GM18507 (cell line): ENCODE data around the gene ADARB2.
A peak's percentile ranks its signal among the peaks of the same experiment; 100 is the strongest.
"Not testable (repeated sequence)": the region's sequence is repeated elsewhere in the genome, so short reads cannot be mapped to it uniquely, and the experiment has no call there.

Source experiments
- DNase-seq: peaks from one replicate; pipeline ENCODE4 v3.0.0; 2011; ENCODE audit warnings: low read depth; ENCODE audit not compliant: insufficient read length; ENCODE audit errors: extremely low spot score
- FAIRE-seq: peaks from 2 replicates; lab custom pipeline; 2011; peaks lifted over from hg19 to GRCh38; lab: Jason Lieb, UNC

The ADARB2 gene

GRCh38 chr10:1465993-1466764 lies 271.1 kb downstream of the ADARB2 start:
- no peak for FAIRE-seq
- DNase-seq, result no peak

- DNase-seq, result no peak
- peak; percentile 62 for FAIRE-seq
Measured at GRCh38 chr10:1465418-1465911, 271.9 kb downstream of the ADARB2 start.

- DNase-seq, result no peak
- FAIRE-seq, result no peak
Measured at GRCh38 chr10:1464881-1465417, 272.4 kb downstream of the ADARB2 start.

- FAIRE-seq, DNase-seq: not testable (repeated sequence)
Measured at GRCh38 chr10:1463971-1464370, 273.4 kb downstream of the ADARB2 start.

GRCh38 chr10:1462994-1463633 lies 274.2 kb downstream of the ADARB2 start:
- DNase-seq (no peak), FAIRE-seq (no peak)

- DNase-seq (no peak), FAIRE-seq (no peak)
Measured at GRCh38 chr10:1462521-1462920, 274.8 kb downstream of the ADARB2 start.

- no peak for FAIRE-seq
Measured at GRCh38 chr10:1462032-1462431, 275.3 kb downstream of the ADARB2 start.

GRCh38 chr10:1461016-1461415 lies 276.3 kb downstream of the ADARB2 start:
- DNase-seq, result no peak
- FAIRE-seq, result no peak

More at GRCh38 chr10:1462032-1462431, 275.3 kb downstream of the ADARB2 start:
- DNase-seq, result no peak

GRCh38 chr10:1459664-1460063 lies 277.7 kb downstream of the ADARB2 start:
- not testable (repeated sequence) for FAIRE-seq, DNase-seq

GRCh38 chr10:1454951-1455350 lies 282.4 kb downstream of the ADARB2 start:
- FAIRE-seq (no peak), DNase-seq (no peak)

GRCh38 chr10:1454428-1454827 lies 282.9 kb downstream of the ADARB2 start:
- DNase-seq, result peak; percentile 55
- peak; percentile 96 for FAIRE-seq

- no peak for DNase-seq
- no peak for FAIRE-seq
Measured at GRCh38 chr10:1452777-1453176, 284.5 kb downstream of the ADARB2 start.

GRCh38 chr10:1451941-1452340 lies 285.4 kb downstream of the ADARB2 start:
- FAIRE-seq, result no peak
- DNase-seq, result no peak

GRCh38 chr10:1451362-1451888 lies 285.9 kb downstream of the ADARB2 start:
- FAIRE-seq (no peak), DNase-seq (no peak)

GRCh38 chr10:1449572-1450205 lies 287.6 kb downstream of the ADARB2 start:
- no peak for FAIRE-seq
- DNase-seq, result no peak

- FAIRE-seq, result no peak
- DNase-seq, result no peak
Measured at GRCh38 chr10:1449021-1449420, 288.3 kb downstream of the ADARB2 start.

GRCh38 chr10:1448252-1448930 lies 288.9 kb downstream of the ADARB2 start:
- DNase-seq (no peak), FAIRE-seq (no peak)

GRCh38 chr10:1444826-1445225 lies 292.5 kb downstream of the ADARB2 start:
- no peak for FAIRE-seq
- no peak for DNase-seq

- no peak for FAIRE-seq
- DNase-seq, result no peak
Measured at GRCh38 chr10:1440897-1441296, 296.4 kb downstream of the ADARB2 start.
